Tibial artery (tissue), 4 donors: ENCODE measurements around the gene GRIK4.

Experiments
- DNase-seq, 2 donors: peaks; one replicate each; pipeline ENCODE4 v3.0.0-alpha.2; 2019
- H3K27ac ChIP-seq, 2 donors: fragments of 200-600 bp; sonication (generic) in 1 of 2; 1 replicate in 1 of 2; 2 replicates in 1 of 2; pipeline ENCODE4 v1.5.1; 2018 to 2019; ENCODE audit warnings: mild to moderate bottlenecking in 1 of 2
- H3K27me3 ChIP-seq, 2 donors: fragments of 200-600 bp; sonication (generic) in 1 of 2; one replicate each; pipeline versions ENCODE4 v1.5.1 to v1.6.0; 2016 to 2019
- H3K36me3 ChIP-seq, 3 donors: fragments of 200-600 bp; sonication (generic) in 2 of 3; one replicate each; pipeline ENCODE4 v1.5.1; 2016 to 2019; ENCODE audit warnings: mild to moderate bottlenecking in 2 of 3
- H3K4me1 ChIP-seq, 4 donors: fragments of 200-600 bp; sonication (generic) in 2 of 4; 1 replicate in 3 of 4; 2 replicates in 1 of 4; pipeline ENCODE4 v1.5.1; 2016 to 2019
- H3K4me3 ChIP-seq, 2 donors: fragments of 200-600 bp; sonication (generic) in 1 of 2; 1 replicate in 1 of 2; 2 replicates in 1 of 2; pipeline ENCODE4 v1.5.1; 2018 to 2019; ENCODE audit warnings: mild to moderate bottlenecking in 2 of 2
- H3K9me3 ChIP-seq, 3 donors: fragments of 200-600 bp; sonication (generic) in 1 of 3; one replicate each; pipeline ENCODE4 v1.5.1; 2016 to 2019
- intact Hi-C: fragments of 100-400 bp; cut with DNase I; formaldehyde crosslinking; loops from one replicate; pipeline ENCODE4 v1.15.0; 2023; ENCODE audit warnings: low total_unique reads
- TF ChIP-seq, protein P1 (sequence below), 2 experiments: fragments of 200-600 bp in 1 of 2; fragments of 450-650 bp in 1 of 2; IDR thresholded peaks; one replicate each; pipeline ENCODE4 v1.5.1; 2017 to 2019; ENCODE audit warnings: antibody characterized with exemption in 2 of 2, mild to moderate bottlenecking in 1 of 2, moderate library complexity in 1 of 2

Gene GRIK4

DNA sequence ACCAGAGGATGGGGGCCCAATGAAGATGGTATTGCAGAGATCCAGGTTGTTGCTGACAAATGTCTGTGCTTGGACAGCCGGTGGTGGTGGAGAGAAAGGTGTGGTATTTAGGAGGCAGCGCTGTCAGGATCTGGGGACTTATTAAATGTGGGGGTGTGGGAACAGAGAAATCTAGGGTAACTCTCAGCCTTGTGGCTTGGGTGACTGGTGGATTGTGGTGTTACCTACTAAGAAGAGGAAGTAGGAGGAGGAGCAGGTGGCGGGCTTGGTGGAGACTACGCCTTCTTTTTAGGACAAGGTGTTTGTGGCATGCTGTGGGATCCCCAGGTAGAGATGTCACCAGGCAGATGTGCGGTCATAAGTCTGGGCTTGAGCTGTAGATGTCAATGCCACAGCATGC lies 144.0 kb downstream of the GRIK4 start:
- Histone ChIP-seq H3K27me3 (peaks cover 0 to 39% of the 10 kb centered on the region in 2 donors), H3K36me3 (no peaks in the 10 kb centered on the region), H3K9me3 (no peaks in the 10 kb centered on the region), H3K27ac (no peak overlapping the region), H3K4me3 (no peak overlapping the region), H3K4me1 (no peaks in the 10 kb centered on the region)
- TF ChIP-seq, protein P1, sequence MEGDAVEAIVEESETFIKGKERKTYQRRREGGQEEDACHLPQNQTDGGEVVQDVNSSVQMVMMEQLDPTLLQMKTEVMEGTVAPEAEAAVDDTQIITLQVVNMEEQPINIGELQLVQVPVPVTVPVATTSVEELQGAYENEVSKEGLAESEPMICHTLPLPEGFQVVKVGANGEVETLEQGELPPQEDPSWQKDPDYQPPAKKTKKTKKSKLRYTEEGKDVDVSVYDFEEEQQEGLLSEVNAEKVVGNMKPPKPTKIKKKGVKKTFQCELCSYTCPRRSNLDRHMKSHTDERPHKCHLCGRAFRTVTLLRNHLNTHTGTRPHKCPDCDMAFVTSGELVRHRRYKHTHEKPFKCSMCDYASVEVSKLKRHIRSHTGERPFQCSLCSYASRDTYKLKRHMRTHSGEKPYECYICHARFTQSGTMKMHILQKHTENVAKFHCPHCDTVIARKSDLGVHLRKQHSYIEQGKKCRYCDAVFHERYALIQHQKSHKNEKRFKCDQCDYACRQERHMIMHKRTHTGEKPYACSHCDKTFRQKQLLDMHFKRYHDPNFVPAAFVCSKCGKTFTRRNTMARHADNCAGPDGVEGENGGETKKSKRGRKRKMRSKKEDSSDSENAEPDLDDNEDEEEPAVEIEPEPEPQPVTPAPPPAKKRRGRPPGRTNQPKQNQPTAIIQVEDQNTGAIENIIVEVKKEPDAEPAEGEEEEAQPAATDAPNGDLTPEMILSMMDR (IDR thresholded peaks at IDR 0.05): no peak
- no peak for DNase-seq
- intact Hi-C loops: no loop called here

DNA sequence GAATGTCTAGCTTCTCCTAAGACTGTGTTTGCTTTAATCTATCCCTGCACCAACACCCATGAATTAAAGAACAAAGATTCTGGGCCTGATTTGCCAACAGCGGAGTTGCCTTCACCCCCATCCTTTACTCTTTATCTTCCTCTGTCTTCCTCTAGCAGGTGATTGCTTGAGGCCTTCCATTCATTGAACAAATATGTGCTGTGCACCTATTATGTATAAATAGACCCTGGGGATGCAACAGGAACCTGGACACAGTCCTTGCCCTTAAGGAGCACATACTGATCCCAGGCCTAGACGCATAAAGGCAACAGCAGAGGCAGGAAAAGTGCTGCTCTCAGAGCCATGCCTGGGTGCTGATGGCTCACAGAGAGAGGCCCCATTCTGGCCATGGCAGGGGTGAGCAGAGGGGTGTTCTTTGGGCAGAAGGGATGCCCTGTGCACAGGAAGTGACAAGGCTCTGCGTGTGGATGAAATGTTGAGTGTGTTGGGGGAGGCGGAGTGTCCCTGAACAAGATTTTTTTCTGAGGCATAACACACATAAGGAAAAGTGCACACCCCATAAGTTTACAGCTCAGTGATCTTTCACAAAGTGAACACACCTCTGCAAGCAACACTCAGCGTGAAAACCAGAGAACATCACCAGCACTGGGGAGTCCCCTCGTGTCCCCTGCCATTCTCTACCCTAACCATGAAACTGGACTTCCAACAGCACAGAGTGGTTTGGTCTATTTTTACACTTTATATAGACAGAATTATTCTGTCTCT lies 145.9 kb downstream of the GRIK4 start:
- Histone ChIP-seq H3K27ac (no peak overlapping the region), H3K4me1 (no peaks in the 10 kb centered on the region), H3K4me3 (no peak overlapping the region), H3K9me3 (no peaks in the 10 kb centered on the region), H3K36me3 (no peaks in the 10 kb centered on the region), H3K27me3 (peaks cover 0 to 47% of the 10 kb centered on the region in 2 donors)
- intact Hi-C loops: no loop called here
- DNase-seq: no peak
- TF ChIP-seq, protein P1 (IDR thresholded peaks at IDR 0.05): no peak

DNA sequence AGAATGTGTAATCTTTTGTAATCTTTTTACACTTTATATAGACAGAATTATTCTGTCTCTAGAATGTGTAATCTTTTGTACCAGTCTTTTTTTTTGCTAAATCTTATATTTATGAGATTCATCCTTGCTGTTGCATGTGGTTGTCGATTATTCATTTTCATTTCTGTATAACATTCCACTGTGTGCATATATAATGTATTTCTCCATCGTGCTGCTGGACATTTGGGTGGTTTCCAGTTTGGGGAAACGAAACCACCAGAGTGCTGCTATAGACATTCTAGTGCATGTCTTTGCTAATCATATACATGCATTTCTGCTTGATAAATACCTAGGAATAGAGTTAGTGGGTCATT lies 146.5 kb downstream of the GRIK4 start:
- TF ChIP-seq, protein P1 (IDR thresholded peaks at IDR 0.05): no peak
- no peaks in the 10 kb centered on the region for H3K9me3 ChIP-seq
- H3K36me3 ChIP-seq: no peaks in the 10 kb centered on the region
- peaks cover 0 to 42% of the 10 kb centered on the region in 2 donors for H3K27me3 ChIP-seq
- intact Hi-C loops: no loop called here
- no peaks in the 10 kb centered on the region for H3K4me1 ChIP-seq
- H3K4me3 ChIP-seq: no peak overlapping the region
- DNase-seq: no peak
- no peak overlapping the region for H3K27ac ChIP-seq

DNA sequence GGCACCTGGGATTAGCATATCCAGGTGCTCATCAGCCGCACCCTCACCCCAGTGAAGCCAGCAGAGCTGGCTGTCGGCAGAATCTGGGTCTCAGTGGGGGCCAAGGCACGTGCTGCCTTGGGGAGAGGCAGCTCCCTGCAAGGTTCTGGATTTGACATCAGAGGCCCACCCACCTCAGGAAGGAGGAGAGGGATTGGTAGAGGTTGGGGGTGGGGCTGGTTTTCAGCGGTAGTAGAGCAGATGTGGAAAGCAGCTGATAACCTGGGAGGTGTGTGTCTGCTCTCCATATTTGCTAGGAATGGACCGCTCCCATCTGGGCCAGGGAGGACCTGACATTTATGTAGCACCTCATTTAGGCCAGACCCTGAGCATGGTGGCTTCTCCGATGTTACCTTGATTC lies 147.5 kb downstream of the GRIK4 start:
- no peaks in the 10 kb centered on the region for H3K4me1 ChIP-seq
- H3K4me3 ChIP-seq: no peak overlapping the region
- no peak for DNase-seq
- no peaks in the 10 kb centered on the region for H3K36me3 ChIP-seq
- intact Hi-C loops: no loop called here
- no peak overlapping the region for H3K27ac ChIP-seq
- no peaks in the 10 kb centered on the region for H3K9me3 ChIP-seq
- TF ChIP-seq, protein P1 (IDR thresholded peaks at IDR 0.05): no peak
- peaks cover 0 to 35% of the 10 kb centered on the region in 2 donors for H3K27me3 ChIP-seq

DNA sequence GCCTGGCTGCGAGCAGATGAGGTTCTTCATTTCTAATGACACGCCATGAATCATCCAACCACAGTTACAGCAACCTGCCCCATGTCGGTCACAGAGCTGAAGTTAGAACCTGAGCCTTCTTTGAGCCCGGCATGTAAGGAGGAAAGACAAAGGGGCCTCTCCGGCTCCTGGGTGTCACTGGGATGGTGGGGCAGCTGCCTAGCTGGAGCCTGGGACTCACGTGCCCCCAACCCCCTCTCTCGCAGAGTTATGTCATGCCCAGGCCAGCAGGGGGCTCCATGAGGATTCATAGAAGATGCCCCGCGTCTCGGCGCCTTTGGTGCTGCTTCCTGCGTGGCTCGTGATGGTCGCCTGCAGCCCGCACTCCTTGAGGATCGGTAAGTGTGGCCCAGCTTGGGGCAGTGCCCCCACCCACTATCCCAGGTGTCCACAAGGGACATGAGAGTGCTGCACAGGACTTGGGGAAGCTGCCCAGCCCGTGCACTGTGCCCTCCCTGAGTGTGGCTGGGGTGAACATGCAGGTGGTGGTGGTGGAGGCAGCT lies 148.5 kb downstream of the GRIK4 start:
- H3K36me3 ChIP-seq: no peaks in the 10 kb centered on the region
- no peaks in the 10 kb centered on the region for H3K4me1 ChIP-seq
- H3K27me3 ChIP-seq: peaks cover 0 to 33% of the 10 kb centered on the region in 2 donors
- H3K9me3 ChIP-seq: no peaks in the 10 kb centered on the region
- no peak for DNase-seq
- TF ChIP-seq, protein P1 (IDR thresholded peaks at IDR 0.05): no peak
- no peak overlapping the region for H3K27ac ChIP-seq
- no peak overlapping the region for H3K4me3 ChIP-seq
- intact Hi-C loops: no loop called here
